Mammary epithelial cell (primary cell): Measurements from ENCODE around the gene TLCD3B.

Source experiments
- CTCF ChIP-seq, 2 donors: IDR thresholded peaks in 1 of 2; conservative IDR thresholded peaks in 1 of 2; 2 replicates each; pipeline ENCODE4 v1.5.1; 2011 to 2012; ENCODE audit warnings: inconsistent platforms in 2 of 2, low read length in 2 of 2, mild to moderate bottlenecking in 2 of 2, control low read depth in 1 of 2, low read depth in 1 of 2; ENCODE audit not compliant: insufficient read depth in 1 of 2; ENCODE audit errors: extremely low read depth in 1 of 2
- EZH2 ChIP-seq: IDR thresholded peaks from 2 replicates; pipeline ENCODE4 v1.6.1; 2012; ENCODE audit warnings: low read length, inconsistent platforms, borderline replicate concordance

- TF ChIP-seq CTCF (conservative IDR thresholded peaks at IDR 0.05 in 1 of 2, IDR thresholded peaks at IDR 0.05 in 1 of 2; ENCODE audit: extremely low read depth in 1 of 2, insufficient read depth in 1 of 2, low read depth in 1 of 2, low read length in 2 of 2), result no peak
- no peak for TF ChIP-seq EZH2
Observed at GRCh38 chr16:30024451-30024850, 6.6 kb downstream of the TLCD3B start.
